HG02981 (cell line): Measurements from ENCODE around the gene B4GALT3.
A peak's percentile ranks its signal among the peaks of the same experiment; 100 is the strongest.
"Not testable (repeated sequence)": the region's sequence is repeated elsewhere in the genome, so short reads cannot be mapped to it uniquely, and the experiment has no call there.

ENCODE experiments used
- ATAC-seq: cut with Tn5 transposase; IDR thresholded peaks from one replicate; pipeline ENCODE4 v1.9.1; 2021; ENCODE audit warnings: mild to moderate bottlenecking, moderate library complexity; ENCODE audit not compliant: unreplicated experiment

B4GALT3 gene

DNA sequence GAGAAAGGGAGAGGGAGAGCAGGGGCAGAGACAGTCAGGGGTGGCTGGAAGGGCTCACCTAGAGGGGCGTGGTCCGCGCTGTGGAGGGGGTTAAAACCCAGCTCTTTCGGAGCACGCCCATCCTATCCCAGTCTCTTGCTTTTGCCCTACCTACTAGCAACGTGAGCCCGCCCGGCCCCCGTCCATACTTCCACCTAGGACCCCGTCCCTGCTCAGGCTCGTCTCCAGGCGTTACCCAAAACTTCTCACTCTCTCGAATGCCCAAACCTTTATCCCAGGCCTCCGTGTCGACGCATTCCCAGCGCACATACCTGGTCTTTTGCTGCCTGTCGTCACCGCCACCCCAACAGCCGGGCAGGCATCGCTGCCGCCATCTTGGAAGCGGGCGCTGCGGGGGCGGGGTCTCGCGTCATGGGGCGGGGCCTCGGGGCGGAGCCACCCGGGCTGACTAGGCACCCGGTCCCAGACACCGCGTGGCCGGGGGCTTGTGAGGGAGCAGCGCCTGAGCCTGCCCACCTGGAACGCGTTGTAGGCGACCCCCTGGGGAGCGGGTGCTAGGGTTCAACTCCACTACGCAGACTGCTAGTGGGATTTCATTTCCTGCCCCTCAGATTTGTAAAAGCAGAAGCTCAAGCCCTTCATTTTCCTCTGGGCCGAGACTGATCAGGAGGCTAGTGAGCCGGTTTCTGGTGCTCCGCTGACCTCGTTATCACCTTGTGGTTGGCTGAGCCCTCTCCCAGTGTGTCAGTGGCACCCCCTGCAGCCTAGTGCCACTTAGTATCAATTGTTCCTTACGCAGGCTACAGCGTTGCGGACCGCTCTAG is at the start of gene B4GALT3:
Gene B4GALT3 (minus strand): TSS at position 396 of the 824 bp plus-strand sequence. CDS start 1,447 bp downstream, outside the sequence.
- ATAC-seq = peak; percentile 78

- ATAC-seq = no peak
These were observed 49.5 kb upstream of the B4GALT3 start for GRCh38 chr1:161226759-161227158.

GRCh38 chr1:161226320-161226711 is 49.0 kb upstream of the B4GALT3 start:
- ATAC-seq = no peak

GRCh38 chr1:161225534-161226319 is 48.4 kb upstream of the B4GALT3 start, which contains the start of gene TOMM40L:
TSS of gene TOMM40L (plus strand) at chr1:161226060. CDS start at chr1:161226490, 430 bp downstream.
- ATAC-seq = peak; percentile 96

- ATAC-seq = no peak
These were observed 47.8 kb upstream of the B4GALT3 start for GRCh38 chr1:161225178-161225533.

DNA sequence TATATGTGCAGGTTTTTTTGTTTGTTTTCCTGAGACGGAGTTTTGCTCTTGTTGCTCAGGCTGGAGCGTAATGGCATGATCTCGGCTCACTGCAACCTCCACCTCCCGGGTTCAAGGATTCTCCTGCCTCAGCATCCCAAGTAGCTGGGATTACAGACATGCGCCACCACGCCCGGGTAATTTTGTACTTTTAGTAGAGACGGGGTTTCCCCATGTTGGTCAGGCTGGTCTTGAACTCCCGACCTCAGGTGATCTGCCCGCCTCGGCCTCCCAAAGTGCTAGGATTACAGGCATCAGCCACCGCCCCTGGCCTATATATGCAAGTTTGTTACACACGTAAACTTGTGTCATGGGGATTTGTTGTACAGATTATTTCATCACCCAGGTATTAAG is 47.4 kb upstream of the B4GALT3 start:
- not testable (repeated sequence) for ATAC-seq

DNA sequence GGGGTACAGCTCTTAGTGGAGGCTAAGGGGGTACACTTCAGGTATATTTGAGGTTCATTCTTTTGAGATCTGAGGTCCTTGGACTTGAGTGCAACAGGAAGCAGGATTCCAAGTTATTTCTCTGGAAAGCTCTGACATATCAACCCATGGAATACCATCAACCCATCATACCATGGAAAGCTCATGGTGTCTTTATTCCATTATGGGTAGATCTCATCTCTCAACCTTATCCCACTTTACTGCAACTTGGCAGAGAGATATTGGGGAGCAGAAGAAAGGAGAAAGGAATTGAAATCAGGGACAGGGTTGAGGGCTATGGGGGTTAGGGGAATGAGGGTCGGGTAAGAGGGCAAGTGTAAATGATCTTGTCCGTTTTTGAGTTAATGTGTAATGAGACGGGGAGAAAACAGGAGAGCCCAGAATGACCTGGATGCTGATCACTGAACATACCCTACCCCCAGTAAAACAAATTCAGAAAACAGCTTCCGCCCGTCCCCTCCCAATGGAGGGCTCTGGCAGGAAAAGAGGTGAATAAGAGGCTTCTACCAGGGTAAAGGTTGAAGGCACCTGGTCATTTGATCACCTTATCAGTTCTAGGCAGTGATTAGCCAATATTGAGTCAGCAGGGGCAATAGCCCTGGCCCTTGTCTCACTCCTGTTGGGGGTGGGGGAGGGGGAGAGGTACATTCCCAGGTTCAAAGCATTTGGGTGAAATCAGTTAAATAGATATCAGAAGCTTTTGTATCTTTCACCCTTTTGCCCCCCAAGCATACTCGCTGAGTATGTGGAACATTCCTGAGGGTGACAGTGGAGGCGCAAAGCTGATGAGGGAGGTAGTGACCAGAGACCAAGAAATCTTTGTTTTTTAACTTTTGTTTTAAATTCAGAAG is 46.7 kb upstream of the B4GALT3 start:
- no peak for ATAC-seq

DNA sequence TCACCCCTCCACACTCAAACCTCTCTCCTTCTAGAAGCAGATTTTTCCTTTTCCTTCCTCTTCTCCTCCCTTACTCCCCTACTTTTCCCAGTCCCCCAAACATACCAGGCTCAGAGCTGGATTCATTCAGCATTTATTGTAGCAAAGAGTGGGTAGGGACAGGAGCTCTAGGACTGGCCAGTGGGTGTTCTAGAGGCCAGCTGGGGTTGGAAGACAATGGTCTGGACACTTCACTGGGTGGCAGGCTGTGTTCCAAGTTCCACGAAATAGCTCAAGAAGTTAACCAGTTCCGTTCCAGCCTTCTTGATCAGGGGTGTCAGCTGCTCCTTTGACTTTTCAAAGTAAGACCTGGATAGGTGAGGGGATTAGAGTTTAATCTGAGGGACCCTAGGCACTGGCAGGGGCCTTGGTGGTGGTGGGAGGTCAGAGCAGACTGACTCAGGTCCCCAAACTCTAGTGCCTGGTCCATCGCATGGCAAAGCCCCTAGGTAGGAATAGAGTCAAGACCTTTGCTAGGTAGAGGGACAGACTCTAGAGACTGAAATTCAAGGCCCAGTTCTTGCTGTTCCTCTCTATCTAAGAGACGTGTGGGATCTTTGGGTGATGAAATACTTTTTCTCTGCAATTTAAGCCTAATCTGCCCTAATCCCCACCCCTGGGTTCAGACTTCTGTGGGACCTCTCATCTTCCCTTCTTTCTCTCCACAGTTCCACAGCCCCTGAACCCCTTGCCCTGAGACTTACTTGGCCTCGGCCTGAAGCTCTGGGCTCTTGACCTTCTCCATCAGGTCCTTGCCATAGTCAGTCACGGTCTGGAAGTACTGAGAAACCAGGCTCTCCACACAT is 45.1 kb upstream of the B4GALT3 start:
- no peak for ATAC-seq

- ATAC-seq = no peak
These were observed 42.7 kb upstream of the B4GALT3 start for GRCh38 chr1:161220002-161220401.

DNA sequence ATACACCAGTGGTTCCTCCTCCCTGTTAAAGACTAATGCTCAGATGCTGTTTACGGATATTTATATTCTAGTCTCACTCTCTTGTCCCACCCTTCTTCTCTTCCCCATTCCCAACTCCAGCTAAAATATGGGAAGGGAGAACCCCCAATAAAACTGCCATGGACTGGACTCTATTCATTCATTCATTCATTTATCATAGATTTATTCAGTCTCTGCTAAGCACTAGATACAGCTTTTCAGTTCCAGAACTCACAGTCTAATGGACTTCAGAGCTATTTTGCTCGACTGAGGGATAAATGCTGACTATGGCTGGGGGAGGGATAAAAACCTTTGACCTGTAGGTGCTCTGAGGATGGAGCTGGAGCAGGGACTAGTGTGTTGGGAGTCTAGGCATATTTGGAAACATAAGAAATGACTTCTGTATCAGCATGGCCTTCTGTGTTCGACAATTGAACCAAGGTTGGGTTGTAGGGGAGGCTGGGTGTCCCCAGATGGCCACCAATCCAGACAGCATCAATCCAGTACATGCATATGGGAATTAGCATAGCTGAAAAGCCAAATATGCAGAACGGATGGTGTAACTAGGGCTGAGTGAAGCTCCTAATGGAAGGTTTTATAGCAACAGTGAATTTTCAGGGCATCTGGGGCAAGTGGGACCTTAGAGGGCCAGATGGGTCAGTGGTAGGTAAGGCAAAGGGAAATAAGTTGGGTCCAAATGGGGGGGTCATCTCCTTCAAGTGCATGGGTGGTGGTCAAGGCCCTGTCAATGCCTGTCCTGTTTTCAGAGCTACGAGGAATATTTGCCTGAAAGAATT is 42.0 kb upstream of the B4GALT3 start:
- no peak for ATAC-seq

DNA sequence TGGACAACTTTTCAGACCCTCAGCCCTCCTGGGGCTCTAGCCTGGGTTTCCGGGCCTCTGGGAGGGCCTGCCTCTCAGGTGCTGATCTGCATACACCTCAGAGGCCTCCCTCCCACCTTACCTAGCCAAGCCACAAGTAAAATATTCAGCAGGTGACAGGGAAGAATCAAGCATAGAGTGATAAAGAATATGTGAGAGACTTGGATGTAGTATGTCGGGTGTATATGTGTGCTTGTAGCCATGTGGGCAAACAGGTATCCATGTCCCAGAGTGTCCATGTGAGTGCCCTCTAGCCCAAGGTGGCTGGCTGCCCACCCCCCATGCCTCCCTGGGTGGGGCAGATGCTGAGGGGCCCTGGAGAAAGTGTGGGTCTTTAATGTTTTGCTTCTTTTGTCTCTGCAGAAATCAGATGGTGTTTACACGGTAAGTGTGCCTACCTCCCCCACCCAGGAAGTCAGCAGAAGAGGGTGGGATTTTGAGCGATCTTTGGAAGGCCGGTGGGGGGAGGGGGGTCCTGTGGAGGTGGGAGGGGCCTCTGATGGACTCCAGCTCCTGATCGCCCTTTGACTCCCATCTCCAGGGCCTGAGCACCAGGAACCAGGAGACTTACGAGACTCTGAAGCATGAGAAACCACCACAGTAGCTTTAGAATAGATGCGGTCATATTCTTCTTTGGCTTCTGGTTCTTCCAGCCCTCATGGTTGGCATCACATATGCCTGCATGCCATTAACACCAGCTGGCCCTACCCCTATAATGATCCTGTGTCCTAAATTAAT is 41.2 kb upstream of the B4GALT3 start:
- ATAC-seq = no peak

- no peak for ATAC-seq
These were observed 40.5 kb upstream of the B4GALT3 start for GRCh38 chr1:161217831-161218230.

DNA sequence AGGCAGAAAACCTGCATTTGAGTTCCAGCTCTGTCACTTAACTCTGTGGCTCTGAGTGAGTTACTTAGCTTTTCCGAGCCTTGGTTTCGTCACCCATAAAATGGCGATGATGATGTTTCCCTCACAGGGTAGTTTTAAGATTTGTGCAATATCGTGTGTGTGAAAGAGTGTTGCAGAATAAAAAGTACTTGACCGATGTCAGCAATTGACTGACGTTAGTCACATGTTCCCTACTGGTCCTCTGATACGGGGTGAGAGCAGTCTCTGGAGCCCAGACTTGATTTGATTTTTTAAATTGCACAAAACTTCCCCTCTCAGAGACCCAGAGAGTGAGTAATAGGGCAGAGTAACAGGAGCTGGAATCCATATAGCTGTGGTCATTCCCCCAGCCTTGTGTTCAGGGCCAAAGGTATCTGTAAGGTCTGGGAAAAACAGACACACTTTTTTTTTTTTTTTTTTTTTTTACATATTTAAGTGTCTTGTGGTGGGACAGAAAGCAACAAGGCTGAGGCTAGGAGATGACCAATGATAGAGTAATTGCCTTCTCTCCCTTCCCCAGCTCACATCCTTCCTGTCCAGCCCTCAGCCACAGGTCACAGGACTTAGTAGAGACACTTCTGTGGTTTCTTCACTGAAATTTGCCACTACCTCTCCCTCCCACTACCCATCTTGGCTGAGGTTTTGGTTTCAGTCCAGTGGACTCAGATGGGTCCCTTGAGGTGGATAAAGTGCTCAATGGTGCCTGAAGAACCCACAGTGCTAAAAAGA is 39.8 kb upstream of the B4GALT3 start:
- peak; percentile 88 for ATAC-seq

GRCh38 chr1:161215076-161215475 is 37.8 kb upstream of the B4GALT3 start, which contains the start of gene FCER1G:
TSS of gene FCER1G (plus strand) at chr1:161215295. CDS start at chr1:161215322, 27 bp downstream.
- no peak for ATAC-seq

DNA sequence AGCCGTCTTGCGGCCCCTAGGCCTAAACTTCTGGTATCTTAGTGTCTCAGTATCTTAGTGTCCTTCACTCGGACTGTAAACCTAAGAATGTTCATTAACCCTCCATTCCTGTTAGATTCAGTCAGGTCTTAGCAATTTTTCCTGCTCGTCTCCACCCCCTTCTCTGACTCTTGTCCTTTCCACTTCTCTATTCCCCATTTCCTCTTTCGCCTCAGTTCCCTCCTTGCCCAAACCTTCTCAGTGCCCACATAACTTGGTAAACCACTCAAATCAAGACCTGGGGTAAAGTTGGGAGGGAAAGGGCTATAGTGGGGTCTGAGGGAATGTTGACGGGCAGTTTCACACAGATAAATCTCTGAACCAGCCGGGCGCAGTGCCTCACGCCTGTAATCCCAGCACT is 37.1 kb upstream of the B4GALT3 start:
- no peak for ATAC-seq

DNA sequence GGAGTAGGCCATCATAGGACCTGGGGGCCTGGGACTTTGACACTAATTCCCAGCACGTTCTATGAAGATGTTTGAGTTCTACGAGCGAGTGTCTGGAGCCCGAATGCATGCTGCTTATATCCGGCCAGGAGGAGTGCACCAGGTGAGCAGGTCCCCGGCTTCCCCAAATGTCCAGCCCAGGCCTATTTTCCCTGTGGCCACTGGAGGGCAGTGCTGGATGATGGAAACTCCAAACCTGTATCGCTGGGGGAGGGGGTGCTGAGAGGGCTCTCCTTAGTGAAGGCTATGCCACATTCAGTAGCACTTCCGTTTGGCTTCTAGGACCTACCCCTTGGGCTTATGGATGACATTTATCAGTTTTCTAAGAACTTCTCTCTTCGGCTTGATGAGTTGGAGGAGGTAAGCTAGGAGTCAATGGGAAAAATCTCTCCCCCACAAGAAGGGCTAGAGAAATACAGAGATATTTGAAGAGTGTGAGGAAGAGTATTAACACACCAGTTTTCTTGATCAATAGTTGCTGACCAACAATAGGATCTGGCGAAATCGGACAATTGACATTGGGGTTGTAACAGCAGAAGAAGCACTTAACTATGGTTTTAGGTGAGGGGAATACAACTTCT is 32.6 kb upstream of the B4GALT3 start:
- ATAC-seq = no peak

DNA sequence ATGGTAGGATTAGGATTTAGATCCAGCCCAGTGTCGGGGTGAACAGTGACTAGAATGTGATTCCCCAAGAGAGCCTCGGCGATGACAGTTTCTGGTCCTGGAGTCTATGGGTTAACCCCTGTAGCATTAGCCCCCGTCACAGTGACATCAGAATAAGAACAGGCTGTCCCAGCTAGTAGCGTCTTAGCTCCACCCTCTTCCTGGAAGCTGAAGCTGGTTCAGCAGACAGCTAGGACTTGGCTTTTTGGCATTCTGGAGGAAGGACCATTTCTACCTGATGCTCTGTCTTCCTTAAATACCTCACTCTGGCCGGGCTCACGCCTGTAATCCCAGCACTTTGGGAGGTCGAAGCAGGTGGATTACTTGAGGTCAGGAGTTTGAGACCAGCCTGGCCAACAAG is 29.9 kb upstream of the B4GALT3 start:
- no peak for ATAC-seq
